Activated CD4-positive, alpha-beta T cell treated with anti-CD3 and anti-CD28 coated beads, Interleukin-2, amount 50 U/mL, for 1 hour (primary cell): ENCODE measurements around the gene ADGRG3.

Experiments
- DNase-seq: peaks from one replicate; pipeline ENCODE4 v3.0.0-alpha.2; 2020

ADGRG3 gene

GRCh38 chr16:57682809-57683635 lies 14.9 kb downstream of the ADGRG3 start:
- no peak for DNase-seq

GRCh38 chr16:57683636-57684545 lies 15.8 kb downstream of the ADGRG3 start:
- no peak for DNase-seq

GRCh38 chr16:57684626-57685358 lies 16.7 kb downstream of the ADGRG3 start:
- DNase-seq: no peak

GRCh38 chr16:57685633-57686032 lies 17.5 kb downstream of the ADGRG3 start:
- no peak for DNase-seq

GRCh38 chr16:57686577-57686976 lies 18.5 kb downstream of the ADGRG3 start:
- no peak for DNase-seq

GRCh38 chr16:57687363-57687929 lies 19.3 kb downstream of the ADGRG3 start:
- DNase-seq: no peak

- DNase-seq: no peak
These were observed 20.4 kb downstream of the ADGRG3 start for GRCh38 chr16:57688487-57688986.

- no peak for DNase-seq
These were observed 21.1 kb downstream of the ADGRG3 start for GRCh38 chr16:57688987-57689761.

- DNase-seq: no peak
These were observed 21.9 kb downstream of the ADGRG3 start for GRCh38 chr16:57689762-57690558.

GRCh38 chr16:57690782-57691471 lies 22.8 kb downstream of the ADGRG3 start:
- DNase-seq: no peak

GRCh38 chr16:57692636-57693035 lies 24.5 kb downstream of the ADGRG3 start:
- DNase-seq: no peak

GRCh38 chr16:57693550-57693949 lies 25.4 kb downstream of the ADGRG3 start:
- no peak for DNase-seq

GRCh38 chr16:57694231-57694724 lies 26.2 kb downstream of the ADGRG3 start:
- no peak for DNase-seq

GRCh38 chr16:57694725-57695679 lies 26.9 kb downstream of the ADGRG3 start, which contains the start of gene DRC7:
Gene DRC7 (plus strand): TSS chr16:57694806. CDS start chr16:57697950, 3,144 bp downstream.
- DNase-seq: no peak

GRCh38 chr16:57695680-57696069 lies 27.6 kb downstream of the ADGRG3 start:
- DNase-seq: no peak

GRCh38 chr16:57696240-57696639 lies 28.1 kb downstream of the ADGRG3 start:
- no peak for DNase-seq

GRCh38 chr16:57697896-57698537 lies 29.9 kb downstream of the ADGRG3 start:
- no peak for DNase-seq

GRCh38 chr16:57698812-57699405 lies 30.8 kb downstream of the ADGRG3 start:
- no peak for DNase-seq
